Retinal pigment epithelial cell (primary cell): ENCODE results near the gene MYO9A.

Source experiments
- DNase-seq: peaks from one replicate; pipeline ENCODE4 v3.0.0-alpha.2; 2010; ENCODE audit warnings: low read depth
- H3K4me3 ChIP-seq: 2 replicates; pipeline ENCODE4 v1.5.1; 2011; ENCODE audit warnings: mild to moderate bottlenecking, low read length, control low read depth, moderate library complexity
- TF ChIP-seq, protein P1 (sequence below): conservative IDR thresholded peaks from 2 replicates; pipeline ENCODE4 v1.5.1; 2011; ENCODE audit warnings: low read depth, low read length, control low read depth, inconsistent platforms

MYO9A gene

DNA sequence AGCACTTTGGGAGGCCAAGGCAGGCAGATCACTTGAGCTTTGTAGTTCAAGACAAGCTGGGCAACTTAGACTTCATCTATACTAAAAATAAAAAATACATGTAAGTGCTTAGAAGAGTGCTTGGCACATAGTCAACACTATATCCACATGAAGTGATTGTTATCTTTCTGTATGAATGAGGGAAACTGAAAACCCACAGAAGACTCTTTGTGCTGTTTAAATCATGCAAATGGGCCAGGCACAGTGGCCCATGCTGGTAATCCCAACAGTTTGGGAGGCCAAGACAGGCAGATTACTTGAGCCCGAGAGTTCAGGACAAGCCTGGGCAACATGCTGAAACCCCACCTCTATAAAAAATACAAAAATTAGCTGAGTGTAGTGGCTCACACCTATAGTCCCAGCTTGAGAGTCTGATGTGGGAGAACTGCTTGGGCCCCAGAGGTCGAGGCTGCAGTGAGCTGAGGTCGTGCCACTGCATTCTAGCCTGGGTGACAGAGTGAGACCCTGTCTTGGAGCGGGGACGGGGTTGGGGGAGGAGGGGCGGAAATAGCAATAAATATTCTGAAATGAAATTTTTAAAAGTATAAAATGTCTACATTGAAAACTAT lies 177.9 kb downstream of the MYO9A start:
- TF ChIP-seq, protein P1, sequence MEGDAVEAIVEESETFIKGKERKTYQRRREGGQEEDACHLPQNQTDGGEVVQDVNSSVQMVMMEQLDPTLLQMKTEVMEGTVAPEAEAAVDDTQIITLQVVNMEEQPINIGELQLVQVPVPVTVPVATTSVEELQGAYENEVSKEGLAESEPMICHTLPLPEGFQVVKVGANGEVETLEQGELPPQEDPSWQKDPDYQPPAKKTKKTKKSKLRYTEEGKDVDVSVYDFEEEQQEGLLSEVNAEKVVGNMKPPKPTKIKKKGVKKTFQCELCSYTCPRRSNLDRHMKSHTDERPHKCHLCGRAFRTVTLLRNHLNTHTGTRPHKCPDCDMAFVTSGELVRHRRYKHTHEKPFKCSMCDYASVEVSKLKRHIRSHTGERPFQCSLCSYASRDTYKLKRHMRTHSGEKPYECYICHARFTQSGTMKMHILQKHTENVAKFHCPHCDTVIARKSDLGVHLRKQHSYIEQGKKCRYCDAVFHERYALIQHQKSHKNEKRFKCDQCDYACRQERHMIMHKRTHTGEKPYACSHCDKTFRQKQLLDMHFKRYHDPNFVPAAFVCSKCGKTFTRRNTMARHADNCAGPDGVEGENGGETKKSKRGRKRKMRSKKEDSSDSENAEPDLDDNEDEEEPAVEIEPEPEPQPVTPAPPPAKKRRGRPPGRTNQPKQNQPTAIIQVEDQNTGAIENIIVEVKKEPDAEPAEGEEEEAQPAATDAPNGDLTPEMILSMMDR, result no peak
- DNase-seq, result no peak
- H3K4me3 ChIP-seq, result no peak overlapping the region

DNA sequence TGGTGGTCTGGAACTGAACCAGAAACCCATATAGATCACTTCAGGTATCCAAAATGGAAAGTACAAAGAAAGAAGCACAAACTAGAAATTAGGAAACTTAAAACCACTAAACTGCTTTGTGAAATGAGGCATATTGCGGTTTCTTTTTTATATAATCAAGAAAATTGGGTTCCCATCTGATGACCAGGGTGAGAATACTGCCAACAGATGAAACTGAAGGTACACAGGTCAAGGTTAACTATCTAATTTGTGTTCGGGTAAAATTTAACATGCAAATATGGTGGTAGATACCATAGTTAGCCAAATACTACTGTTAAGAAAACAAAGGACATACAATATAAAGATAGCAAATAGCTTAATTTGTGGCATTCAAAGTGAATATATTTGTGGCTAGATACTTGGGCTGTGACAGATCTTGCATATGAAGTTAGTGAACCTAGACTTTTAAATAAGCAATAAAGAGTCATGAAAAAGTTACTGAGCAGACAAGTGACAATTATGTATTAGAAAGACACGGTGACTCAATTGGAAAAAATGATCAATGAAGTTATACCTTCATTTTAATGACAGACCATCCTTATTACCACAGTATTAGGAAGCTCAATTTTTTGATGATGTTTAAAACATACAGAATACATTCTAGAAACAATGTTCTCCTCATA lies 180.2 kb downstream of the MYO9A start:
- no peak overlapping the region for H3K4me3 ChIP-seq
- no peak for DNase-seq
- TF ChIP-seq, protein P1, result no peak

DNA sequence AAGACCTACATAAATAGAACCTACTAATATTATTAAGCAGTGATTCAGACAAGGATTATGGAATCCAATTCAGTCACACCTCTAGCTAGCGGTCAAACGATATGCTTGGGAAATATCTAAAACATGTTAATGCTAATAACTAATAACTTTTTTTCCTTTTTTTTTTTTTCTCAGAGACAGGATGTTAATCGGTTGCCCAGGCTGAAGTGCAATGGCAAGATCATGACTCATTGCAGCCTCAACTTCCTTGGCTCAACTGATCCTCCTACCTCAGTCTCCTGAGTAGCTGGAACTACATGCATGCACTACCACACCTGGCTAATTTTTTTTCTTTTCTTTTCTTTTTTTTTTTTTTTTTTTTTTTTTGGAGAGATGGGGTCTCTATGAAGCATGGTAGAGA lies 183.5 kb downstream of the MYO9A start:
- no peak for DNase-seq
- TF ChIP-seq, protein P1, result no peak
- no peak overlapping the region for H3K4me3 ChIP-seq

DNA sequence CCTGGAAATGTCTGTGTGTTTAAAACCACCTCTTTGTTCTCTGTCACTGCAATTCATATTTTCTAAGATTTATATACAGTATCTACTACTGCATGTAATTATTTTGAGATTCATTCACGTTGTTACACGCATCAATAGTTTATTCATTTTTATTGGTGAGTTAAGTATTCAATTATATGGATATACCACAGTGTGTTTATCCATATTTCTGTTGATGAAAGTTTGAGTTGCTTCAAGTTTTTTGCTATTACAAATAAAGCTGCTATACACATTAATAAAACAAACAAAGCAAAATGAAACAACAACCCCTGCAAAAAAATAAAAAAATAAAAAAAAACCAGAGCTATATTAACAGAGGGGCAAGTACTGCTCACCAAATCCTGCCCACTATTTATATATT lies 185.3 kb downstream of the MYO9A start:
- no peak overlapping the region for H3K4me3 ChIP-seq
- DNase-seq, result no peak
- TF ChIP-seq, protein P1, result no peak

DNA sequence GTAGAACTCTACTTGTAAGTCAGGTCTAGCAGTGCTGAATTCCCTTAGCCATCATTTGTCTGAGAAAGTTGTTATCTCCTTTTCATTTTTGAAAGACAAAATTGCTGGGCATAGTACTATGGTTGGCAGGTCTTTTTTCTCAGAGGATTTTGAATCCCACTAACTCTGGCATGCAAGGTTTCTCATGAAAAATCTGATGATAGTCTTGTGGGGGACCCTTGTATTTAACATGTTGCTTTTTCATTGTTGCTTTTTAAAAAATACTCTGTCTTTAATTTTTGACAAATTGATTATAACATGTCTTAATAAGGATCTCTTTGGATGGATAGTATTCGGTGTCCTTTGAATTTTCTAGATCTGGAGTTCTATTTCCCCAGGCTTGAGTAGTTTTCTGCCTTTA lies 186.7 kb downstream of the MYO9A start:
- no peak for DNase-seq
- H3K4me3 ChIP-seq, result no peak overlapping the region
- TF ChIP-seq, protein P1, result no peak

DNA sequence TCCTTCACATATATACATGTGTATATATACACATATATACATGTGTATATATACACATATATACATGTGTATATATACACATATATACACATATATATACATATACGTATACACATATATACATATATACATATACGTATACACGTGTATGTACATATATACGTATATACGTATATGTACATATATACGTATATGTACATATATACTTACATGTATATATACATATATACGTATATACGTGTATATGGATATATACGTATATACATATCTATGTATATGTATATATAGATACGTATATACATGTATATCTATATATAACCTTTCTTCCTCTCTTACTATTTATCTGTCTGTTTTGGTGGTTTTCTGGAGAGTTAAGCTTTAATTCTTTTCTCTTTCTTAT lies 192.8 kb downstream of the MYO9A start:
- DNase-seq, result no peak
- no peak overlapping the region for H3K4me3 ChIP-seq
- TF ChIP-seq, protein P1, result no peak

DNA sequence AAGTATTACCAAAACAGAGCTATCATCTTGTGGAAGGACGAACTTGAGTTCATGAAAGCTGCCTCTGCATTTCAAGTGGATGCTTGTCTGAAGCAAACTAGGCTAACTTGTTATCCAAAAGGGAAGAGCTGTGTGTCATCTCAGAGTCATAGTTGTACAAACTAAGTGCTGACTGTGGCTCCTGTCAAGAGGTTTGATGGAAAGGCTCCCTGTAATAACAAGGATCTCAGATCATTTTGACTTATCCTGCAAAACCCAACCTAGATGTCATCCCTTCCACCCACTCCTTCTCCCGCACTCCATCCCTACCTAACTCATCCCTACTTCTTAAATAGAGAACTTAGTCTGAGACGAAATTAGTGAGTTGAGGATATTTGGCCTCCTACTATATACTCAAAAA lies 196.8 kb downstream of the MYO9A start:
- no peak for DNase-seq
- TF ChIP-seq, protein P1, result no peak
- H3K4me3 ChIP-seq, result no peak overlapping the region
